Peyer's patch (tissue), 4 donors: Measurements from ENCODE around the gene TTLL12.

Experiments used
- POLR2A ChIP-seq, 2 donors: fragments of 450-650 bp; IDR thresholded peaks; one replicate each; pipeline ENCODE4 v1.5.1; 2017; ENCODE audit warnings: antibody characterized with exemption in 2 of 2, mild to moderate bottlenecking in 2 of 2, moderate library complexity in 2 of 2
- TF ChIP-seq, protein P1 (sequence below), 6 experiments: fragments of 450-650 bp in 4 of 6; fragments of 200-600 bp in 2 of 6; sonication (generic) in 1 of 6; IDR thresholded peaks; one replicate each; pipeline ENCODE4 v1.5.1; 2017 to 2019; ENCODE audit warnings: antibody characterized with exemption in 6 of 6, mild to moderate bottlenecking in 3 of 6, moderate library complexity in 1 of 6

DNA sequence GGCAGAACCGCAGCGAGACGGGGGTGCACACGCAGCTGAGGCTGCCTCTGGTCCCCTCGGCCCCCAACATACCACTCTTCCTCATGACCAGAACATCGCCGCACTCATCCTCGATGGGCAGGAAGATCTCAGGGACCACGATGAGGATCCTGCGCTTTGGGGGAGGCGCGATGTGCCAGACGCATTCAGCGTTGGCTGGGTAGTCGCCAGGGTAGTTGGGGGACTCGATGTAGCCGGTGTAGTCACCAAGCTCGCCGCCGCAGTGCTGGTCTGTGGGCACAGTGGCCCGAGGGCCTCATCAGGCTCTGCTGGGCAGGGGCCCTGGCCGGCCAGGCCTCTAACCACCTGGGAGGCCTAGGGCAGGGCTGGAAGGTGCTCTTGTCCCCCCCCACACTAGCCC lies 23.0 kb upstream of the TTLL12 start:
- TF ChIP-seq, protein P1, sequence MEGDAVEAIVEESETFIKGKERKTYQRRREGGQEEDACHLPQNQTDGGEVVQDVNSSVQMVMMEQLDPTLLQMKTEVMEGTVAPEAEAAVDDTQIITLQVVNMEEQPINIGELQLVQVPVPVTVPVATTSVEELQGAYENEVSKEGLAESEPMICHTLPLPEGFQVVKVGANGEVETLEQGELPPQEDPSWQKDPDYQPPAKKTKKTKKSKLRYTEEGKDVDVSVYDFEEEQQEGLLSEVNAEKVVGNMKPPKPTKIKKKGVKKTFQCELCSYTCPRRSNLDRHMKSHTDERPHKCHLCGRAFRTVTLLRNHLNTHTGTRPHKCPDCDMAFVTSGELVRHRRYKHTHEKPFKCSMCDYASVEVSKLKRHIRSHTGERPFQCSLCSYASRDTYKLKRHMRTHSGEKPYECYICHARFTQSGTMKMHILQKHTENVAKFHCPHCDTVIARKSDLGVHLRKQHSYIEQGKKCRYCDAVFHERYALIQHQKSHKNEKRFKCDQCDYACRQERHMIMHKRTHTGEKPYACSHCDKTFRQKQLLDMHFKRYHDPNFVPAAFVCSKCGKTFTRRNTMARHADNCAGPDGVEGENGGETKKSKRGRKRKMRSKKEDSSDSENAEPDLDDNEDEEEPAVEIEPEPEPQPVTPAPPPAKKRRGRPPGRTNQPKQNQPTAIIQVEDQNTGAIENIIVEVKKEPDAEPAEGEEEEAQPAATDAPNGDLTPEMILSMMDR (IDR thresholded peaks at IDR 0.05) = no peak
- no peak for TF ChIP-seq POLR2A (IDR thresholded peaks at IDR 0.05)
